NCI-H1105 (cell line): ENCODE results near the gene KLF13.

ENCODE experiments used
- DNase-seq: peaks from one replicate; lab custom pipeline; 2025; lab: John Stamatoyannopoulos, UW

The KLF13 gene

GRCh38 chr15:31316135-31316795, 10.4 kb upstream of the KLF13 start:
- no peak for DNase-seq

- DNase-seq = no peak
Measured at GRCh38 chr15:31317017-31317416, 9.6 kb upstream of the KLF13 start.

- DNase-seq = no peak
Measured at GRCh38 chr15:31317421-31318327, 9.0 kb upstream of the KLF13 start.

GRCh38 chr15:31318429-31318828, 8.2 kb upstream of the KLF13 start:
- DNase-seq = no peak

GRCh38 chr15:31320022-31320421, 6.6 kb upstream of the KLF13 start:
- no peak for DNase-seq

- no peak for DNase-seq
Measured at GRCh38 chr15:31321418-31321817, 5.2 kb upstream of the KLF13 start.

GRCh38 chr15:31322504-31322903, 4.1 kb upstream of the KLF13 start:
- DNase-seq = no peak

GRCh38 chr15:31323627-31324026, 3.0 kb upstream of the KLF13 start:
- DNase-seq = no peak

- no peak for DNase-seq
Measured at GRCh38 chr15:31324186-31324585, 2.4 kb upstream of the KLF13 start.

- no peak for DNase-seq
Measured at GRCh38 chr15:31324806-31325594, 1.6 kb upstream of the KLF13 start.

- peak; percentile 27 for DNase-seq
Measured at GRCh38 chr15:31325595-31326155, 960 bp upstream of the KLF13 start.

GRCh38 chr15:31326875-31327668, 437 bp downstream of the KLF13 start:
- DNase-seq = peak; percentile 46

- peak; percentile 65 for DNase-seq
Measured at GRCh38 chr15:31327669-31328427, 1.2 kb downstream of the KLF13 start.

GRCh38 chr15:31328428-31328968, 1.9 kb downstream of the KLF13 start:
- no peak for DNase-seq

GRCh38 chr15:31328969-31329639, 2.5 kb downstream of the KLF13 start:
- DNase-seq = no peak

- no peak for DNase-seq
Measured at GRCh38 chr15:31329640-31330010, 3.0 kb downstream of the KLF13 start.

- DNase-seq = no peak
Measured at GRCh38 chr15:31330111-31330785, 3.6 kb downstream of the KLF13 start.

- no peak for DNase-seq
Measured at GRCh38 chr15:31330836-31331235, 4.2 kb downstream of the KLF13 start.

GRCh38 chr15:31331389-31331788, 4.8 kb downstream of the KLF13 start:
- no peak for DNase-seq
